NCI-H2171 treated with DMSO at 0.1 percent for 48 hours (cell line): Measurements from ENCODE around the gene IGLL1.
"Not testable (repeated sequence)": the region's sequence is repeated elsewhere in the genome, so short reads cannot be mapped to it uniquely, and the experiment has no call there.

Experiments
- DNase-seq: peaks from one replicate; lab custom pipeline; 2025; lab: John Stamatoyannopoulos, UW

Gene IGLL1

GRCh38 chr22:23591201-23591791 lies 11.2 kb upstream of the IGLL1 start:
- DNase-seq, result peak; percentile 27

- no peak for DNase-seq
Observed at GRCh38 chr22:23583836-23584235, 3.7 kb upstream of the IGLL1 start.

- no peak for DNase-seq
Observed at GRCh38 chr22:23583153-23583552, 3.1 kb upstream of the IGLL1 start.

GRCh38 chr22:23581260-23581650 lies 1.2 kb upstream of the IGLL1 start:
- DNase-seq, result no peak

- no peak for DNase-seq
Observed at GRCh38 chr22:23580576-23581259, 628 bp upstream of the IGLL1 start.

GRCh38 chr22:23579280-23579679 lies 810 bp downstream of the IGLL1 start:
- DNase-seq, result no peak

GRCh38 chr22:23578306-23578705 lies 1.8 kb downstream of the IGLL1 start:
- DNase-seq, result no peak

- no peak for DNase-seq
Observed at GRCh38 chr22:23576681-23577080, 3.4 kb downstream of the IGLL1 start.

GRCh38 chr22:23575601-23576000 lies 4.5 kb downstream of the IGLL1 start:
- no peak for DNase-seq

GRCh38 chr22:23574877-23575276 lies 5.2 kb downstream of the IGLL1 start:
- no peak for DNase-seq

GRCh38 chr22:23574371-23574811 lies 5.7 kb downstream of the IGLL1 start:
- DNase-seq, result no peak

- not testable (repeated sequence) for DNase-seq
Observed at GRCh38 chr22:23573701-23574235, 6.3 kb downstream of the IGLL1 start.

GRCh38 chr22:23573106-23573505 lies 7.0 kb downstream of the IGLL1 start:
- not testable (repeated sequence) for DNase-seq

- DNase-seq, result no peak
Observed at GRCh38 chr22:23571486-23571885, 8.6 kb downstream of the IGLL1 start.

GRCh38 chr22:23570681-23571080 lies 9.4 kb downstream of the IGLL1 start:
- DNase-seq, result peak; percentile 54

- DNase-seq, result no peak
Observed at GRCh38 chr22:23569716-23570115, 10.4 kb downstream of the IGLL1 start.

- DNase-seq, result no peak
Observed at GRCh38 chr22:23569291-23569690, 10.8 kb downstream of the IGLL1 start.

- no peak for DNase-seq
Observed at GRCh38 chr22:23566705-23567475, 13.2 kb downstream of the IGLL1 start.

- peak; percentile 6 for DNase-seq
Observed at GRCh38 chr22:23565915-23566704, 14.0 kb downstream of the IGLL1 start.

GRCh38 chr22:23565305-23565914 lies 14.7 kb downstream of the IGLL1 start:
- peak; percentile 22 for DNase-seq

GRCh38 chr22:23564276-23564675 lies 15.8 kb downstream of the IGLL1 start:
- no peak for DNase-seq

GRCh38 chr22:23563111-23563510 lies 17.0 kb downstream of the IGLL1 start:
- DNase-seq, result no peak
